ENCODE data around the gene ADAM22. TPM values are rescaled to one million over a fixed set of nuclear protein-coding genes. Genes with fewer than 3 reads are reported as not detected.

The ADAM22 gene
- total RNA-seq, 1 experiment from 2014 or later = 10.0 TPM

DNA sequence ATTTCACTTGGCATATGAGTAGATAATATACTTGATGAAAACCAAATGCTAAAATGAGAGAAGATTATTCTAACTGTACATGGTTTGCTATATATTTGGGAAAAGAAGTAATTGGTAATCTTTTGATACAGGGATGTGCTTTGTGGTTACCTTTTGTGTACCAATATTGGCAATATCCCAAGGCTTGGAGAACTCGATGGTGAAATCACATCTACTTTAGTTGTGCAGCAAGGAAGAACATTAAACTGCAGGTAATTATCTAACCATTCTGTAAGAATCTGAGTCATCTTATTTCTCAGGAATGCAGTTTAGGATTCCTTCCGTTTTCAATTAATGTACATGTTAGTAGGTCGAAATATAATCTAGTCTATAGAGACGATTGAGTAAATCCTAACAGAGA lies 221.7 kb downstream of the ADAM22 start:
- ChIA-PET CTCF (no interaction called here), RAD21 (ENCODE audit: low non-redundant PET in 1 of 2, low total read pairs in 2 of 2, uncharacterized antibody in 2 of 2, unreplicated experiment in 2 of 2) (no interaction called here), POLR2A (no interaction called here)
- no peak overlapping the region for H3K9ac ChIP-seq (ENCODE audit: low read length)
- H2AFZ ChIP-seq (ENCODE audit: low read depth, low read length, poor library complexity, severe bottlenecking) = no peak overlapping the region
- no peak for ATAC-seq
- no TSS peak for BruUV-seq (replicated peaks)
- H3K36me3 ChIP-seq (ENCODE audit: control insufficient read depth in 1 of 2, insufficient read depth in 2 of 2, low read length in 2 of 2) = no peaks in the 10 kb centered on the region
- 0 out of 4 replicates have a peak, but pooled peaks cover 0 to 5% of the 10 kb centered on the region in 2 experiments for H3K9me3 ChIP-seq (ENCODE audit: control insufficient read depth in 1 of 2, insufficient read depth in 1 of 2, low read depth in 1 of 2, low read length in 2 of 2)
- DNase-seq (ENCODE audit: low read depth, low spot score) = no peak
- TF ChIP-seq EZH2 (IDR thresholded peaks at IDR 0.05) (no peak), ELF1 (IDR thresholded peaks at IDR 0.05; ENCODE audit: borderline replicate concordance, low read depth) (no peak), YY1 (IDR thresholded peaks at IDR 0.05; ENCODE audit: extremely low read depth, insufficient replicate concordance, low read depth, low read length) (no peak), POLR2A (IDR thresholded peaks at IDR 0.05; ENCODE audit: borderline replicate concordance, extremely low read depth, insufficient read depth, insufficient read length) (no peak), EZH2phosphoT487 (IDR thresholded peaks at IDR 0.05; ENCODE audit: borderline replicate concordance) (no peak), ZFX (IDR thresholded peaks at IDR 0.05) (no peak), SP1 (IDR thresholded peaks at IDR 0.05; ENCODE audit: low read depth) (no peak), CTCF (IDR thresholded peaks at IDR 0.05 in 2 of 3, conservative IDR thresholded peaks at IDR 0.05 in 1 of 3; ENCODE audit: borderline replicate concordance in 1 of 3, insufficient read depth in 1 of 3, low read depth in 2 of 3, low read length in 2 of 3) (no peak), POLR2AphosphoS5 (IDR thresholded peaks at IDR 0.05; ENCODE audit: low read depth, low read length) (no peak), JUND (IDR thresholded peaks at IDR 0.05) (no peak), ZNF274 (IDR thresholded peaks at IDR 0.05; ENCODE audit: low read depth, low read length) (no peak)
- no peak overlapping the region for H3K4me3 ChIP-seq (replicated peaks in 1 of 2; ENCODE audit: low read depth in 1 of 2, low read length in 2 of 2)
- H4K20me1 ChIP-seq (ENCODE audit: insufficient read depth) = no peaks in the 10 kb centered on the region
- H3K4me1 ChIP-seq (ENCODE audit: control insufficient read depth in 1 of 2, insufficient read depth in 2 of 2, low read length in 2 of 2) = no peaks in the 10 kb centered on the region
- intact Hi-C loops (cut with micrococcal nuclease) = no loop called here
- no peaks in the 10 kb centered on the region for H3K9me2 ChIP-seq (ENCODE audit: insufficient read depth)
- no peak overlapping the region for H3K27ac ChIP-seq (ENCODE audit: low read depth, low read length)
- H3K27me3 ChIP-seq (ENCODE audit: insufficient read depth, low read length) = no peaks in the 10 kb centered on the region
- no peaks in the 10 kb centered on the region for H3K79me2 ChIP-seq (ENCODE audit: insufficient read depth, low read length)
- no peak overlapping the region for H3K4me2 ChIP-seq (ENCODE audit: low read length)
